GM12878 (cell line): Measurements from ENCODE around the gene ASB4. TPM values are rescaled to one million over a fixed set of nuclear protein-coding genes. Genes with fewer than 3 reads are reported as not detected.

ENCODE experiments used
- ATAC-seq: fragments of 200-7000 bp; cut with Tn5 transposase; 3 replicates; pipeline ENCODE4 v1.9.1; 2020; ENCODE audit warnings: mild to moderate bottlenecking, moderate library complexity
- BruUV-seq: library from RNA; stranded (reverse); fragments of 400-500 nt; replicated peaks from 2 replicates; lab custom pipeline; 2021; lab: Mats Ljungman, UMichigan
- CTCF ChIA-PET: fragments of 300-600 bp; sonication (Branson Sonifier 250); formaldehyde crosslinking; extraction: SDS; loops from one replicate; lab custom pipeline; 2021; ENCODE audit warnings: inconsistent platforms; lab: Yijun Ruan, JAX
- POLR2A ChIA-PET: fragments of 350-600 bp; formaldehyde crosslinking; extraction: SDS; loops from one replicate; lab custom pipeline; 2021; ENCODE audit warnings: inconsistent platforms; lab: Charles Lee
- RAD21 ChIA-PET: fragments of 300-600 bp; sonication (Branson Sonifier 250); formaldehyde crosslinking; loops from one replicate; lab custom pipeline; 2023; ENCODE audit warnings: antibody characterized with exemption; ENCODE audit not compliant: unreplicated experiment; lab: Charles Lee
- SMC1A ChIA-PET: fragments of 300-600 bp; sonication (Branson Sonifier 250); formaldehyde crosslinking; loops from one replicate; lab custom pipeline; 2023; ENCODE audit not compliant: unreplicated experiment, uncharacterized antibody; lab: Charles Lee
- DNase-seq: peaks from one replicate; pipeline ENCODE4 v3.0.0-alpha.2; 2011; ENCODE audit warnings: low read depth, low spot score
- FAIRE-seq: peaks from 3 replicates; lab custom pipeline; 2011; peaks lifted over from hg19 to GRCh38; lab: Jason Lieb, UNC
- H2AFZ ChIP-seq: 2 replicates; pipeline ENCODE4 v1.6.0; 2011; ENCODE audit warnings: low read depth, low read length, control low read depth; ENCODE audit not compliant: control insufficient read depth
- H3K27ac ChIP-seq: 2 replicates; pipeline ENCODE4 v1.5.1; 2011; ENCODE audit warnings: control low read depth; ENCODE audit not compliant: control insufficient read depth, insufficient read depth
- H3K27me3 ChIP-seq, 2 experiments: replicated peaks in 1 of 2; 2 replicates each; pipeline versions ENCODE4 v1.6.0 to v1.6.1; 2011; ENCODE audit warnings: low read length in 1 of 2; ENCODE audit not compliant: control insufficient read depth in 2 of 2, insufficient read depth in 2 of 2
- H3K36me3 ChIP-seq, 2 experiments: 2 replicates each; pipeline ENCODE4 v1.5.1; 2011; ENCODE audit warnings: low read length in 1 of 2; ENCODE audit not compliant: control insufficient read depth in 2 of 2, insufficient read depth in 2 of 2
- H3K4me1 ChIP-seq: 2 replicates; pipeline ENCODE4 v1.6.1; 2011; ENCODE audit warnings: mild to moderate bottlenecking, low read length, moderate library complexity, mixed read lengths; ENCODE audit not compliant: control insufficient read depth, insufficient read depth
- H3K4me2 ChIP-seq: 2 replicates; pipeline ENCODE4 v1.6.0; 2011; ENCODE audit warnings: control low read depth; ENCODE audit not compliant: control insufficient read depth, insufficient read depth
- H3K4me3 ChIP-seq: fragments of 200-600 bp; sonication (generic); 2 replicates; pipeline ENCODE4 v1.5.1; 2016
- H3K79me2 ChIP-seq: 2 replicates; pipeline ENCODE4 v1.6.0; 2011; ENCODE audit warnings: low read length; ENCODE audit not compliant: control insufficient read depth, insufficient read depth
- H3K9ac ChIP-seq: 2 replicates; pipeline ENCODE4 v1.8.0; 2011; ENCODE audit warnings: low read length, control low read depth, mixed read lengths; ENCODE audit not compliant: control insufficient read depth, insufficient read depth
- H3K9me3 ChIP-seq: replicated peaks from 3 replicates; pipeline ENCODE4 v1.5.1; 2011; ENCODE audit warnings: mild to moderate bottlenecking, low read length; ENCODE audit not compliant: control insufficient read depth, insufficient read depth
- H4K20me1 ChIP-seq: 2 replicates; pipeline ENCODE4 v1.6.0; 2011; ENCODE audit not compliant: control insufficient read depth, insufficient read depth
- E4F1 ChIP-seq: fragments of 450-650 bp; IDR thresholded peaks from 2 replicates; pipeline ENCODE4 v1.6.1; 2018; ENCODE audit warnings: borderline replicate concordance, mild to moderate bottlenecking; ENCODE audit not compliant: partially characterized antibody
- EZH2 ChIP-seq: IDR thresholded peaks from 2 replicates; pipeline ENCODE4 v1.6.1; 2012; ENCODE audit warnings: low read depth, mild to moderate bottlenecking, control low read depth, inconsistent platforms, low read length, borderline replicate concordance; ENCODE audit not compliant: control insufficient read depth
- NFYB ChIP-seq: IDR thresholded peaks from 2 replicates; pipeline ENCODE4 v1.6.1; 2011; ENCODE audit warnings: low read depth, mild to moderate bottlenecking, low read length, improper control_type of control experiment, moderate library complexity; ENCODE audit not compliant: insufficient read depth
- PAX8 ChIP-seq: fragments of 450-650 bp; IDR thresholded peaks from 2 replicates; pipeline ENCODE4 v1.6.1; 2017; ENCODE audit warnings: mild to moderate bottlenecking, moderate library complexity
- ZNF687 ChIP-seq: fragments of 450-650 bp; IDR thresholded peaks from 2 replicates; pipeline ENCODE4 v1.6.1; 2017; ENCODE audit warnings: mild to moderate bottlenecking, moderate library complexity
- WGBS: methylation state at CpG from one replicate; pipeline ENCODE4 v1.1.6; 2016; ENCODE audit warnings: low lambda C conversion rate; ENCODE audit not compliant: insufficient replicate concordance, insufficient coverage; ENCODE audit errors: missing lambda C conversion rate; 5-methylcytosine and 5-hydroxymethylcytosine counted together
- in situ Hi-C: fragments of 300-500 bp; cut with MboI; formaldehyde crosslinking; loops from 9 replicates; pipeline ENCODE4 v1.14.3; 2018; ENCODE audit warnings: mixed read lengths
- intact Hi-C: fragments of 100-400 bp; cut with micrococcal nuclease; formaldehyde crosslinking; loops from one replicate; pipeline ENCODE4 v1.14.2; 2022; ENCODE audit not compliant: unreplicated experiment
- polyA plus RNA-seq, 11 experiments: library from polyadenylated mRNA; depleted of rRNA in 4 of 11; unstranded in 6 of 11; stranded (reverse) in 5 of 11; fragments of >200 nt; fragmentation: Nextera tagmentation in 4 of 11; fragmentation: Illumina TruSeq in 1 of 11; extraction: Ambion mirVana in 4 of 11; extraction: Trizol in 1 of 11; gene quantifications; 1 replicate in 1 of 11; 2 replicates in 10 of 11; pipeline versions ENCODE4 v1.2.1 to v1.2.3, GENCODE V29; 2011 to 2016; ENCODE audit warnings: inconsistent platforms in 2 of 11, missing spikeins in 2 of 11, low read depth in 1 of 11
- total RNA-seq, 4 experiments: library from RNA; depleted of rRNA in 3 of 4; stranded (reverse); fragments of >200 nt in 3 of 4; fragmentation: Illumina TruSeq in 1 of 4; extraction: Trizol in 1 of 4; gene quantifications; 2 replicates each; pipeline versions ENCODE4 v1.2.1 to v1.2.3, GENCODE V29; 2013 to 2021

Gene ASB4
- total and polyA plus RNA-seq, 10 of the 15 experiments (the other 5 are each of a cell fraction or from before 2014, with no cell fraction given) = 0.12 to 1.1 TPM; not detected in 8

GRCh38 chr7:95544171-95544570, 58.4 kb downstream of the ASB4 start:
- intact Hi-C loops (no loop called here), in situ Hi-C loops (no loop called here)
- no peaks in the 10 kb centered on the region for H4K20me1 ChIP-seq
- ChIA-PET SMC1A (interaction anchor here (0.6 to 23.7 kb wide), 8 partner anchors 11 to 1750 kb away, joined by 3 to 448 read pairs (median 4); no protein-coding TSS in a partner anchor), CTCF (interaction anchor here (0.5 to 11.4 kb wide), 11 partner anchors 11 to 456 kb away, joined by 3 to 146 read pairs (median 5); no protein-coding TSS in a partner anchor), POLR2A (interaction anchor here (1.0 kb wide), 1 partner anchor 15 kb away, joined by 4 read pairs; no protein-coding TSS in a partner anchor), RAD21 (interaction anchor here (1.0 to 8.1 kb wide), 6 partner anchors 16 to 323 kb away, joined by 3 to 81 read pairs (median 5); no protein-coding TSS in a partner anchor)
- TF ChIP-seq E4F1 (no peak), NFYB (no peak), EZH2 (no peak), ZNF687 (no peak), PAX8 (no peak)
- H3K27ac ChIP-seq = no peak overlapping the region
- ATAC-seq (no peak), FAIRE-seq (no peak), DNase-seq (no peak)
- H3K4me3 ChIP-seq = no peak overlapping the region
- no peaks in the 10 kb centered on the region for H3K4me1 ChIP-seq
- H3K36me3 ChIP-seq = no peaks in the 10 kb centered on the region
- 0% methylated on average over 1 of the region's 1 CpG for WGBS
- H3K9me3 ChIP-seq = no peaks in the 10 kb centered on the region
- no peak overlapping the region for H3K9ac ChIP-seq
- H3K4me2 ChIP-seq = no peak overlapping the region
- no peak overlapping the region for H2AFZ ChIP-seq
- H3K79me2 ChIP-seq = no peaks in the 10 kb centered on the region
- H3K27me3 ChIP-seq = no peaks in the 10 kb centered on the region; a peak in 2 of 4 replicates
- no TSS peak for BruUV-seq
